Activated CD4-positive, alpha-beta T cell treated with anti-CD3 and anti-CD28 coated beads, Interleukin-10, Interleukin-2, amounts not matched to agents 100 ng/mL and 50 ng/mL, durations not matched to agents 16 hours and 8 hours (primary cell): Measurements from ENCODE around the gene SYNGR3.
"Not testable (repeated sequence)": the region's sequence is repeated elsewhere in the genome, so short reads cannot be mapped to it uniquely, and the experiment has no call there.

Experiments used
- DNase-seq: peaks from one replicate; pipeline ENCODE4 v3.0.0-alpha.2; 2020

SYNGR3 gene

GRCh38 chr16:1960665-1961630, 28.8 kb upstream of the SYNGR3 start:
- DNase-seq = peak; percentile 76

GRCh38 chr16:1961651-1962067, 28.1 kb upstream of the SYNGR3 start:
- peak; percentile 69 for DNase-seq

GRCh38 chr16:1962161-1963153, 27.3 kb upstream of the SYNGR3 start:
- DNase-seq = not testable (repeated sequence)

- DNase-seq = peak; percentile 56
These were observed 25.8 kb upstream of the SYNGR3 start for GRCh38 chr16:1963806-1964505.

GRCh38 chr16:1964506-1965395, 25.0 kb upstream of the SYNGR3 start, which contains the start of gene RPS2:
RPS2 (minus strand) TSS chr16:1964826; CDS start chr16:1964625, 201 bp downstream.
- peak; percentile 99 for DNase-seq

GRCh38 chr16:1965396-1966001, 24.3 kb upstream of the SYNGR3 start:
- peak; percentile 27 for DNase-seq

GRCh38 chr16:1966460-1966859, 23.3 kb upstream of the SYNGR3 start, which contains the start of gene RNF151:
RNF151 (plus strand) TSS chr16:1966856; CDS start chr16:1966882, 26 bp downstream.
- DNase-seq = no peak

GRCh38 chr16:1968146-1968953, 21.4 kb upstream of the SYNGR3 start:
- DNase-seq = no peak

- DNase-seq = peak; percentile 97
These were observed 17.8 kb upstream of the SYNGR3 start, which contains the start of gene TBL3 for GRCh38 chr16:1971796-1972489. TBL3 (plus strand) TSS chr16:1972053; CDS start chr16:1972165, 112 bp downstream.

- peak; percentile 15 for DNase-seq
These were observed 17.3 kb upstream of the SYNGR3 start for GRCh38 chr16:1972490-1972877.

- DNase-seq = no peak
These were observed 16.2 kb upstream of the SYNGR3 start for GRCh38 chr16:1973461-1974156.

GRCh38 chr16:1974157-1975070, 15.4 kb upstream of the SYNGR3 start:
- no peak for DNase-seq

GRCh38 chr16:1975432-1976215, 14.1 kb upstream of the SYNGR3 start:
- DNase-seq = no peak

GRCh38 chr16:1976216-1976520, 13.6 kb upstream of the SYNGR3 start:
- DNase-seq = no peak

- DNase-seq = no peak
These were observed 12.6 kb upstream of the SYNGR3 start for GRCh38 chr16:1976951-1977874.

GRCh38 chr16:1977875-1978268, 11.9 kb upstream of the SYNGR3 start:
- no peak for DNase-seq
